WTC11 (cell line): ENCODE measurements around the gene NKAIN4. TPM values are rescaled to one million over a fixed set of nuclear protein-coding genes. Genes with fewer than 3 reads are reported as not detected.
A peak's percentile ranks its signal among the peaks of the same experiment; 100 is the strongest.

Experiments used
- CREB1 ChIP-seq: sonication (generic); formaldehyde crosslinking; IDR thresholded peaks from 2 replicates; pipeline ENCODE4 v1.8.0; 2023; ENCODE audit warnings: mild to moderate bottlenecking, missing genetic modification reagents
- CREM ChIP-seq: sonication (generic); formaldehyde crosslinking; IDR thresholded peaks from 2 replicates; pipeline ENCODE4 v1.8.1; 2022; ENCODE audit warnings: mild to moderate bottlenecking, missing genetic modification reagents, moderate library complexity
- ESRRA ChIP-seq: sonication (generic); formaldehyde crosslinking; IDR thresholded peaks from 2 replicates; pipeline ENCODE4 v1.8.1; 2022; ENCODE audit warnings: mild to moderate bottlenecking, missing genetic modification reagents, borderline replicate concordance
- ETV6 ChIP-seq: sonication (generic); formaldehyde crosslinking; IDR thresholded peaks from 2 replicates; pipeline ENCODE4 v1.8.1; 2022; ENCODE audit warnings: mild to moderate bottlenecking, missing genetic modification reagents
- FOXK1 ChIP-seq: sonication (generic); formaldehyde crosslinking; IDR thresholded peaks from 2 replicates; pipeline ENCODE4 v1.8.0; 2022; ENCODE audit warnings: mild to moderate bottlenecking, moderate library complexity, missing genetic modification reagents
- GABPB1 ChIP-seq: sonication (generic); formaldehyde crosslinking; IDR thresholded peaks from 2 replicates; pipeline ENCODE4 v1.8.1; 2023; ENCODE audit warnings: mild to moderate bottlenecking, missing genetic modification reagents
- MXD4 ChIP-seq: fragments of 250-450 bp; sonication (Bioruptor Pico); IDR thresholded peaks from 2 replicates; pipeline ENCODE4 v1.8.0; 2021; ENCODE audit warnings: mild to moderate bottlenecking, moderate library complexity, borderline replicate concordance
- NFYB ChIP-seq: sonication (generic); formaldehyde crosslinking; conservative IDR thresholded peaks from 2 replicates; pipeline ENCODE4 v1.8.0; 2022; ENCODE audit warnings: low read depth, missing genetic modification reagents
- NR1H2 ChIP-seq: sonication (generic); formaldehyde crosslinking; IDR thresholded peaks from 2 replicates; pipeline ENCODE4 v1.9.0; 2021; ENCODE audit warnings: mild to moderate bottlenecking, moderate library complexity, missing genetic modification reagents
- NR3C1 ChIP-seq: sonication (generic); formaldehyde crosslinking; conservative IDR thresholded peaks from 2 replicates; pipeline ENCODE4 v1.8.1; 2023; ENCODE audit warnings: low read depth, mild to moderate bottlenecking, missing genetic modification reagents
- OVOL2 ChIP-seq: fragments of 250-450 bp; sonication (Bioruptor Pico); IDR thresholded peaks from 2 replicates; pipeline ENCODE4 v1.9.0; 2021; ENCODE audit warnings: mild to moderate bottlenecking, borderline replicate concordance
- RELA ChIP-seq: sonication (generic); formaldehyde crosslinking; IDR thresholded peaks from 2 replicates; pipeline ENCODE4 v1.8.1; 2022; ENCODE audit warnings: missing genetic modification reagents, mild to moderate bottlenecking, borderline replicate concordance
- RORB ChIP-seq: fragments of 250-450 bp; sonication (Bioruptor Pico); IDR thresholded peaks from 2 replicates; pipeline ENCODE4 v1.9.0; 2021; ENCODE audit warnings: mild to moderate bottlenecking
- SP1 ChIP-seq: sonication (generic); formaldehyde crosslinking; conservative IDR thresholded peaks from 2 replicates; pipeline ENCODE4 v1.8.1; 2022; ENCODE audit warnings: missing genetic modification reagents
- ZNF138 ChIP-seq: sonication (generic); formaldehyde crosslinking; conservative IDR thresholded peaks from 2 replicates; pipeline ENCODE4 v1.8.1; 2022; ENCODE audit warnings: mild to moderate bottlenecking, moderate library complexity, missing genetic modification reagents
- ZNF232 ChIP-seq: sonication (generic); formaldehyde crosslinking; IDR thresholded peaks from 2 replicates; pipeline ENCODE4 v1.8.0; 2022; ENCODE audit warnings: mild to moderate bottlenecking, missing genetic modification reagents
- ZNF263 ChIP-seq: sonication (generic); formaldehyde crosslinking; IDR thresholded peaks from 2 replicates; pipeline ENCODE4 v1.8.1; 2022; ENCODE audit warnings: low read depth, mild to moderate bottlenecking, moderate library complexity, missing genetic modification reagents
- ZNF416 ChIP-seq: fragments of 250-450 bp; sonication (Bioruptor Pico); IDR thresholded peaks from 2 replicates; pipeline ENCODE4 v1.9.0; 2021; ENCODE audit warnings: mild to moderate bottlenecking, inconsistent platforms
- ZNF671 ChIP-seq: fragments of 250-450 bp; sonication (Bioruptor Pico); IDR thresholded peaks from 2 replicates; pipeline ENCODE4 v1.8.0; 2021; ENCODE audit warnings: mild to moderate bottlenecking
- total RNA-seq: library from RNA; stranded (reverse); gene quantifications from 3 replicates; pipeline ENCODE4 v1.2.3, GENCODE V29; 2021
- TF ChIP-seq, protein P1 (sequence below): sonication (generic); formaldehyde crosslinking; IDR thresholded peaks from 2 replicates; pipeline ENCODE4 v1.8.1; 2023; ENCODE audit warnings: mild to moderate bottlenecking, missing genetic modification reagents
- TF ChIP-seq, protein P2 (sequence below): sonication (generic); formaldehyde crosslinking; IDR thresholded peaks from 2 replicates; pipeline ENCODE4 v1.8.1; 2022; ENCODE audit warnings: mild to moderate bottlenecking, missing genetic modification reagents, moderate library complexity, borderline replicate concordance
- TF ChIP-seq, protein P3 (sequence below): sonication (generic); formaldehyde crosslinking; IDR thresholded peaks from 2 replicates; pipeline ENCODE4 v1.8.1; 2023; ENCODE audit warnings: mild to moderate bottlenecking, missing genetic modification reagents, moderate library complexity
- TF ChIP-seq, protein P4 (sequence below): sonication (generic); formaldehyde crosslinking; IDR thresholded peaks from 2 replicates; pipeline ENCODE4 v1.8.0; 2023; ENCODE audit warnings: mild to moderate bottlenecking, missing genetic modification reagents
- TF ChIP-seq, protein P5 (sequence below): sonication (generic); formaldehyde crosslinking; IDR thresholded peaks from 2 replicates; pipeline ENCODE4 v1.8.1; 2022; ENCODE audit warnings: low read depth, missing genetic modification reagents, borderline replicate concordance
- TF ChIP-seq, protein P6 (sequence below): sonication (generic); formaldehyde crosslinking; IDR thresholded peaks from 2 replicates; pipeline ENCODE4 v1.8.1; 2022; ENCODE audit warnings: low read depth, mild to moderate bottlenecking, moderate library complexity, missing genetic modification reagents, borderline replicate concordance
- TF ChIP-seq, protein P7 (sequence below): sonication (generic); formaldehyde crosslinking; IDR thresholded peaks from 2 replicates; pipeline ENCODE4 v1.8.1; 2022; ENCODE audit warnings: mild to moderate bottlenecking, moderate library complexity, missing genetic modification reagents

NKAIN4 gene
- total RNA-seq, 1 experiment from 2014 or later, result 7.2 TPM

DNA sequence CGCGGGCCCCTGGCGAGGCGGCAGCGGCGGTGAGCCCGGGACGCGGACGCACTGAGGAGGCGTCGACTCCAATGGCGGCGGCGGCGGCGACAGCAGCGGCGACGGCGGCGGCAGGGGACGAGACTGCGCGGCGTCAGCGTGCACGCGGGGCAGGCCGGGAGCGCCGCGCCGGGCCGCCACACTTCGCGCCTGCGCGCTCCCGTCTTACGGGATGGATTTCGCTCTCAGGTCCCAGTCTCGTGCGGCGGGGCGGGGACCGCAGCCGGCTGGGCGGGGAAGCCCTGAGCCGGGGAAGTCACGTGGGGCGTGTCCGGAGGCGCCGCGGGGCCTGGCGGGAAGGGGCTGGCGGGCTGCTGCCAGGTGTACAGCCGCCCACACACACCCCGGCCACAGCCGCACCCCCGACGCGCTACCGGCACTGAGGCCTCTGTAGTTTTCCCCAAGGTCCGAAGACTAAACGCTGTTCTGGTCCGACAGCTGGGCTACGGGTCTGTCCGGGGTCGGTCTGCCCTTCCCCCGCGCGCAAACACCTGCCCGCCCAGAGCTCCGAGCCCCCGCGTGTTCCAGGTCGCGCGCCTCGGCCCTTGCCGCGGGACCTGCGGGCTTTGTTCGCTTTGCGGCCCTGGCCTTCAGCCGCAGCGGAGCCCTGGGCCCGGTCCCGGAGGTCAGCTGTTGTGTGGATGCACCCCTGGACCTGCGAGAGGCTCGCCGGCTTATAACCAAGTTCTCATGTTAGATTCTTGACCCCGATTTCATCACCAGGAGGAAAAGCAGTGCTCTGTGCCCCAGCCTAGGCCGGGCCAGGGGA lies 38.0 kb downstream of the NKAIN4 start, which contains the start of gene YTHDF1 (continued):
- TF ChIP-seq, protein P1, sequence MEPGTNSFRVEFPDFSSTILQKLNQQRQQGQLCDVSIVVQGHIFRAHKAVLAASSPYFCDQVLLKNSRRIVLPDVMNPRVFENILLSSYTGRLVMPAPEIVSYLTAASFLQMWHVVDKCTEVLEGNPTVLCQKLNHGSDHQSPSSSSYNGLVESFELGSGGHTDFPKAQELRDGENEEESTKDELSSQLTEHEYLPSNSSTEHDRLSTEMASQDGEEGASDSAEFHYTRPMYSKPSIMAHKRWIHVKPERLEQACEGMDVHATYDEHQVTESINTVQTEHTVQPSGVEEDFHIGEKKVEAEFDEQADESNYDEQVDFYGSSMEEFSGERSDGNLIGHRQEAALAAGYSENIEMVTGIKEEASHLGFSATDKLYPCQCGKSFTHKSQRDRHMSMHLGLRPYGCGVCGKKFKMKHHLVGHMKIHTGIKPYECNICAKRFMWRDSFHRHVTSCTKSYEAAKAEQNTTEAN (CRISPR knock-in tag), result 0 out of 2 replicates have a peak, but pooled peaks have one; percentile 64
- TF ChIP-seq NR3C1 (no peak), SP1 (CRISPR knock-in tag) (peak; percentile 94), OVOL2 (CRISPR knock-in tag) (no peak), ZNF138 (CRISPR knock-in tag) (no peak), ZNF416 (CRISPR knock-in tag) (no peak), CREM (CRISPR knock-in tag) (peak; percentile 57; the same call in 1 of the 2 replicates), ETV6 (CRISPR knock-in tag) (peak; percentile 72), ESRRA (CRISPR knock-in tag) (0 out of 2 replicates have a peak, but pooled peaks have one; percentile 22), NFYB (CRISPR knock-in tag) (0 out of 2 replicates have a peak, but pooled peaks have one; percentile 9), CREB1 (CRISPR knock-in tag) (0 out of 2 replicates have a peak, but pooled peaks have one; percentile 18), FOXK1 (CRISPR knock-in tag) (peak; percentile 89), ZNF263 (CRISPR knock-in tag) (no peak), NR1H2 (CRISPR knock-in tag) (no peak), RELA (0 out of 2 replicates have a peak, but pooled peaks have one; percentile 55), ZNF671 (CRISPR knock-in tag) (no peak), RORB (CRISPR knock-in tag) (no peak), ZNF232 (CRISPR knock-in tag) (no peak), MXD4 (CRISPR knock-in tag) (no peak), GABPB1 (CRISPR knock-in tag) (peak; percentile 72)
- TF ChIP-seq, protein P2, sequence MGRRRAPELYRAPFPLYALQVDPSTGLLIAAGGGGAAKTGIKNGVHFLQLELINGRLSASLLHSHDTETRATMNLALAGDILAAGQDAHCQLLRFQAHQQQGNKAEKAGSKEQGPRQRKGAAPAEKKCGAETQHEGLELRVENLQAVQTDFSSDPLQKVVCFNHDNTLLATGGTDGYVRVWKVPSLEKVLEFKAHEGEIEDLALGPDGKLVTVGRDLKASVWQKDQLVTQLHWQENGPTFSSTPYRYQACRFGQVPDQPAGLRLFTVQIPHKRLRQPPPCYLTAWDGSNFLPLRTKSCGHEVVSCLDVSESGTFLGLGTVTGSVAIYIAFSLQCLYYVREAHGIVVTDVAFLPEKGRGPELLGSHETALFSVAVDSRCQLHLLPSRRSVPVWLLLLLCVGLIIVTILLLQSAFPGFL (CRISPR knock-in tag), result no peak
- TF ChIP-seq, protein P3, sequence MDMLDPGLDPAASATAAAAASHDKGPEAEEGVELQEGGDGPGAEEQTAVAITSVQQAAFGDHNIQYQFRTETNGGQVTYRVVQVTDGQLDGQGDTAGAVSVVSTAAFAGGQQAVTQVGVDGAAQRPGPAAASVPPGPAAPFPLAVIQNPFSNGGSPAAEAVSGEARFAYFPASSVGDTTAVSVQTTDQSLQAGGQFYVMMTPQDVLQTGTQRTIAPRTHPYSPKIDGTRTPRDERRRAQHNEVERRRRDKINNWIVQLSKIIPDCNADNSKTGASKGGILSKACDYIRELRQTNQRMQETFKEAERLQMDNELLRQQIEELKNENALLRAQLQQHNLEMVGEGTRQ, result peak; percentile 99
- TF ChIP-seq, protein P4, sequence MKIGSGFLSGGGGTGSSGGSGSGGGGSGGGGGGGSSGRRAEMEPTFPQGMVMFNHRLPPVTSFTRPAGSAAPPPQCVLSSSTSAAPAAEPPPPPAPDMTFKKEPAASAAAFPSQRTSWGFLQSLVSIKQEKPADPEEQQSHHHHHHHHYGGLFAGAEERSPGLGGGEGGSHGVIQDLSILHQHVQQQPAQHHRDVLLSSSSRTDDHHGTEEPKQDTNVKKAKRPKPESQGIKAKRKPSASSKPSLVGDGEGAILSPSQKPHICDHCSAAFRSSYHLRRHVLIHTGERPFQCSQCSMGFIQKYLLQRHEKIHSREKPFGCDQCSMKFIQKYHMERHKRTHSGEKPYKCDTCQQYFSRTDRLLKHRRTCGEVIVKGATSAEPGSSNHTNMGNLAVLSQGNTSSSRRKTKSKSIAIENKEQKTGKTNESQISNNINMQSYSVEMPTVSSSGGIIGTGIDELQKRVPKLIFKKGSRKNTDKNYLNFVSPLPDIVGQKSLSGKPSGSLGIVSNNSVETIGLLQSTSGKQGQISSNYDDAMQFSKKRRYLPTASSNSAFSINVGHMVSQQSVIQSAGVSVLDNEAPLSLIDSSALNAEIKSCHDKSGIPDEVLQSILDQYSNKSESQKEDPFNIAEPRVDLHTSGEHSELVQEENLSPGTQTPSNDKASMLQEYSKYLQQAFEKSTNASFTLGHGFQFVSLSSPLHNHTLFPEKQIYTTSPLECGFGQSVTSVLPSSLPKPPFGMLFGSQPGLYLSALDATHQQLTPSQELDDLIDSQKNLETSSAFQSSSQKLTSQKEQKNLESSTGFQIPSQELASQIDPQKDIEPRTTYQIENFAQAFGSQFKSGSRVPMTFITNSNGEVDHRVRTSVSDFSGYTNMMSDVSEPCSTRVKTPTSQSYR (CRISPR knock-in tag), result no peak
- TF ChIP-seq, protein P5, sequence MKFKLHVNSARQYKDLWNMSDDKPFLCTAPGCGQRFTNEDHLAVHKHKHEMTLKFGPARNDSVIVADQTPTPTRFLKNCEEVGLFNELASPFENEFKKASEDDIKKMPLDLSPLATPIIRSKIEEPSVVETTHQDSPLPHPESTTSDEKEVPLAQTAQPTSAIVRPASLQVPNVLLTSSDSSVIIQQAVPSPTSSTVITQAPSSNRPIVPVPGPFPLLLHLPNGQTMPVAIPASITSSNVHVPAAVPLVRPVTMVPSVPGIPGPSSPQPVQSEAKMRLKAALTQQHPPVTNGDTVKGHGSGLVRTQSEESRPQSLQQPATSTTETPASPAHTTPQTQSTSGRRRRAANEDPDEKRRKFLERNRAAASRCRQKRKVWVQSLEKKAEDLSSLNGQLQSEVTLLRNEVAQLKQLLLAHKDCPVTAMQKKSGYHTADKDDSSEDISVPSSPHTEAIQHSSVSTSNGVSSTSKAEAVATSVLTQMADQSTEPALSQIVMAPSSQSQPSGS (CRISPR knock-in tag), result no peak
- TF ChIP-seq, protein P6, sequence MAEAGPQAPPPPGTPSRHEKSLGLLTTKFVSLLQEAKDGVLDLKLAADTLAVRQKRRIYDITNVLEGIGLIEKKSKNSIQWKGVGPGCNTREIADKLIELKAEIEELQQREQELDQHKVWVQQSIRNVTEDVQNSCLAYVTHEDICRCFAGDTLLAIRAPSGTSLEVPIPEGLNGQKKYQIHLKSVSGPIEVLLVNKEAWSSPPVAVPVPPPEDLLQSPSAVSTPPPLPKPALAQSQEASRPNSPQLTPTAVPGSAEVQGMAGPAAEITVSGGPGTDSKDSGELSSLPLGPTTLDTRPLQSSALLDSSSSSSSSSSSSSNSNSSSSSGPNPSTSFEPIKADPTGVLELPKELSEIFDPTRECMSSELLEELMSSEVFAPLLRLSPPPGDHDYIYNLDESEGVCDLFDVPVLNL (CRISPR knock-in tag), result no peak; the same call in 1 of the 2 replicates
- TF ChIP-seq, protein P7, sequence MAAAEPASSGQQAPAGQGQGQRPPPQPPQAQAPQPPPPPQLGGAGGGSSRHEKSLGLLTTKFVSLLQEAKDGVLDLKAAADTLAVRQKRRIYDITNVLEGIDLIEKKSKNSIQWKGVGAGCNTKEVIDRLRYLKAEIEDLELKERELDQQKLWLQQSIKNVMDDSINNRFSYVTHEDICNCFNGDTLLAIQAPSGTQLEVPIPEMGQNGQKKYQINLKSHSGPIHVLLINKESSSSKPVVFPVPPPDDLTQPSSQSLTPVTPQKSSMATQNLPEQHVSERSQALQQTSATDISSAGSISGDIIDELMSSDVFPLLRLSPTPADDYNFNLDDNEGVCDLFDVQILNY (CRISPR knock-in tag), result peak; percentile 94
